Measurements from ENCODE around the gene RING1.

GRCh38 chr6:33251395-33252012, 43.2 kb downstream of the RING1 start:
- no peak for TF ChIP-seq EZH2phosphoT487 (IDR thresholded peaks at IDR 0.05)
- no peak for TF ChIP-seq CTCF (IDR thresholded peaks at IDR 0.05)

Data from neural progenitor cell (in vitro differentiated cells).